ENCODE data around the gene PPP1R13B. TPM values are rescaled to one million over a fixed set of nuclear protein-coding genes. Genes with fewer than 3 reads are reported as not detected.
A peak's percentile ranks its signal among the peaks of the same experiment; 100 is the strongest.

PPP1R13B gene
- total RNA-seq, 4 donors from 2014 or later = 10.4 to 24.6 (median 11.8) TPM

GRCh38 chr14:103705504-103706284 lies 141.7 kb downstream of the PPP1R13B start:
- Histone ChIP-seq H3K27ac (peak overlapping the region in 3 of 4 donors; percentile 42 to 60 (median 57)), H3K4me3 (no peak overlapping the region), H3K27me3 (no peaks in the 10 kb centered on the region), H3K36me3 (peaks cover 0 to 26% of the 10 kb centered on the region in 2 donors), H3K9me3 (no peaks in the 10 kb centered on the region), H3K4me1 (peaks cover 24% of the 10 kb centered on the region in 2 donors)
- in situ Hi-C loops (cut with MboI; ENCODE audit: low sequenced_read_pairs in 4 of 4) (no loop called here), intact Hi-C loops (cut with DNase I; ENCODE audit: low total_unique reads) (no loop called here)
- ATAC-seq = no peak
- no peak for DNase-seq
- TF ChIP-seq CTCF (IDR thresholded peaks at IDR 0.05 in 4 of 5, conservative IDR thresholded peaks at IDR 0.05 in 1 of 5) (no peak), POLR2A (IDR thresholded peaks at IDR 0.05) (no peak)

GRCh38 chr14:103705118-103705503 lies 142.3 kb downstream of the PPP1R13B start:
- intact Hi-C loops (cut with DNase I; ENCODE audit: low total_unique reads) (no loop called here), in situ Hi-C loops (cut with MboI; ENCODE audit: low sequenced_read_pairs in 4 of 4) (no loop called here)
- Histone ChIP-seq H3K9me3 (no peaks in the 10 kb centered on the region), H3K27ac (peak overlapping the region in 3 of 4 donors; percentile 42 to 60 (median 57)), H3K4me3 (no peak overlapping the region), H3K27me3 (no peaks in the 10 kb centered on the region), H3K36me3 (peaks cover 0 to 26% of the 10 kb centered on the region in 2 donors), H3K4me1 (peaks cover 30% of the 10 kb centered on the region in 2 donors)
- no peak for DNase-seq
- ATAC-seq = no peak
- TF ChIP-seq POLR2A (IDR thresholded peaks at IDR 0.05) (no peak), CTCF (IDR thresholded peaks at IDR 0.05 in 4 of 5, conservative IDR thresholded peaks at IDR 0.05 in 1 of 5) (no peak)

- peaks cover 0 to 26% of the 10 kb centered on the region in 2 donors for H3K36me3 ChIP-seq
- H3K4me3 ChIP-seq = no peak overlapping the region
- TF ChIP-seq POLR2A (IDR thresholded peaks at IDR 0.05) (no peak), CTCF (IDR thresholded peaks at IDR 0.05 in 4 of 5, conservative IDR thresholded peaks at IDR 0.05 in 1 of 5) (no peak)
- peak overlapping the region; percentile 3 to 60 (median 50) for H3K27ac ChIP-seq
- DNase-seq (no peak), ATAC-seq (no peak)
- intact Hi-C loops (cut with DNase I; ENCODE audit: low total_unique reads) (no loop called here), in situ Hi-C loops (cut with MboI; ENCODE audit: low sequenced_read_pairs in 4 of 4) (no loop called here)
- no peaks in the 10 kb centered on the region for H3K9me3 ChIP-seq
- no peaks in the 10 kb centered on the region for H3K27me3 ChIP-seq
- H3K4me1 ChIP-seq = peaks cover 34% of the 10 kb centered on the region in 2 donors
Observed at GRCh38 chr14:103704708-103705107, 142.7 kb downstream of the PPP1R13B start.

- H3K4me1 ChIP-seq = peaks cover 38 to 39% of the 10 kb centered on the region in 2 donors
- intact Hi-C loops (cut with DNase I; ENCODE audit: low total_unique reads) = no loop called here
- H3K27me3 ChIP-seq = no peaks in the 10 kb centered on the region
- H3K9me3 ChIP-seq = no peaks in the 10 kb centered on the region
- DNase-seq (no peak), ATAC-seq (no peak)
- peaks cover 0 to 26% of the 10 kb centered on the region in 2 donors for H3K36me3 ChIP-seq
- peak overlapping the region in 3 of 4 donors; percentile 42 to 60 (median 57) for H3K27ac ChIP-seq
- in situ Hi-C loops (cut with MboI; ENCODE audit: low sequenced_read_pairs in 4 of 4) = no loop called here
- H3K4me3 ChIP-seq = no peak overlapping the region
- no peak for TF ChIP-seq POLR2A (IDR thresholded peaks at IDR 0.05)
- TF ChIP-seq CTCF (IDR thresholded peaks at IDR 0.05 in 4 of 5, conservative IDR thresholded peaks at IDR 0.05 in 1 of 5) = no peak
Observed at GRCh38 chr14:103703433-103704385, 143.7 kb downstream of the PPP1R13B start.
